ENCODE results near the gene TMEFF2.

DNA sequence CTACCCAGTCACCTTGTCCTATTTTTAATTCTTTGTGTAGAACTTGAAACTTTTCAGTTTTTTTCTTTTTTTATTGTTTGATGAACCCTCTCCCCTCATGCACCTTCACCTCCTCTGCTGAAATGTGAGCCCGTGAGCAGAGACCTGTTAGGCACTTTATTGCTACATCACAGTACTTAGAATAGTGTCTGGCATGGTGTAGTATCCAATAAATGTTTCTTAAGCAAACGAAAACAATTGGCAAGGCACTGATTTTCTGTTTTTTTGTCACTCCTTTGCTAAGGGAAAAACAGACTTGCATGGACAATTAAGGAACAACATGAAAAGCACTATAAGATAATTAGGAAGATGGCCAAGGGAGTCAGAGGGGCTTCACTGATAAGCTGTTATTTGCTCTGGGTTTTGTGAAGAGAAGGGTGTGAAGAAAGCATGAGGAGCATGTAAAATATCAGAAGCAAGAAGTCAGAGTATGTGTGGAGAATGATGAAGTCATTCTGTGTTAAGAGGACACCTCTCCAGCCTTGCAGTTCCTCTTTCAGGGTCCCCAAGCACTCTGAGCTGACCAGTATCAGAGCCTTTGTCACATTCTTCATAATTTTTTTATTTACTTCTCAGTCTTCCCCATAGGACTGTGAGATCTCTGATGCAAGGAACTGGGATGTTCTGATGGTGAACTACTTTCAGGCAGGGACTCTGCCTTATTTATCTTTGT lies 248.1 kb downstream of the TMEFF2 start:
- TF ChIP-seq GATA2 (IDR thresholded peaks at IDR 0.05; ENCODE audit: low read depth, low read length) (no peak), GATA3 (IDR thresholded peaks at IDR 0.05; ENCODE audit: low read depth, low read length) (no peak)

All from SH-SY5Y (cell line).